GM20000 (cell line): Measurements from ENCODE around the gene HK1.
"Not testable (repeated sequence)": the region's sequence is repeated elsewhere in the genome, so short reads cannot be mapped to it uniquely, and the experiment has no call there.

Experiments used
- DNase-seq: peaks from one replicate; pipeline ENCODE4 v3.0.0; 2012; ENCODE audit warnings: low spot score
- CTCF ChIP-seq: IDR thresholded peaks from 2 replicates; pipeline ENCODE4 v1.5.1; 2012; ENCODE audit warnings: mild to moderate bottlenecking, control low read depth; ENCODE audit errors: extremely low read depth, missing control alignments

The HK1 gene

GRCh38 chr10:69318106-69318866 is 40.0 kb downstream of the HK1 start:
- DNase-seq, result peak; percentile 99
- TF ChIP-seq CTCF, result no peak

- peak; percentile 71 for DNase-seq
- TF ChIP-seq CTCF, result no peak
Measured at GRCh38 chr10:69318867-69319727, 40.8 kb downstream of the HK1 start.

- DNase-seq, result no peak
- no peak for TF ChIP-seq CTCF
Measured at GRCh38 chr10:69319841-69320316, 41.6 kb downstream of the HK1 start.

- no peak for DNase-seq
- TF ChIP-seq CTCF, result no peak
Measured at GRCh38 chr10:69320521-69320920, 42.2 kb downstream of the HK1 start.

- no peak for TF ChIP-seq CTCF
- DNase-seq, result no peak
Measured at GRCh38 chr10:69321039-69321715, 42.9 kb downstream of the HK1 start.

GRCh38 chr10:69321865-69322264 is 43.6 kb downstream of the HK1 start:
- no peak for TF ChIP-seq CTCF
- DNase-seq, result no peak

- not testable (repeated sequence) for DNase-seq
Measured at GRCh38 chr10:69322346-69322745, 44.0 kb downstream of the HK1 start.
